GM10266 (cell line): ENCODE measurements around the gene TOM1L2.
A peak's percentile ranks its signal among the peaks of the same experiment; 100 is the strongest.

Source experiments
- DNase-seq: peaks from one replicate; pipeline ENCODE4 v3.0.0; 2012; ENCODE audit errors: extremely low spot score
- CTCF ChIP-seq: IDR thresholded peaks from 2 replicates; pipeline ENCODE4 v1.5.1; 2012; ENCODE audit warnings: mild to moderate bottlenecking, low read depth; ENCODE audit not compliant: control insufficient read depth, insufficient read depth; ENCODE audit errors: missing control alignments

The TOM1L2 gene

GRCh38 chr17:17839791-17840707 lies 132.2 kb downstream of the TOM1L2 start:
- no peak for TF ChIP-seq CTCF
- peak; percentile 97 for DNase-seq

- no peak for DNase-seq
- TF ChIP-seq CTCF = no peak
Observed at GRCh38 chr17:17837966-17838962, 133.9 kb downstream of the TOM1L2 start.

GRCh38 chr17:17837380-17837821 lies 134.8 kb downstream of the TOM1L2 start:
- DNase-seq = no peak
- no peak for TF ChIP-seq CTCF

GRCh38 chr17:17836818-17837379 lies 135.3 kb downstream of the TOM1L2 start, which contains the start of gene SREBF1:
TSS of gene SREBF1 (minus strand) at chr17:17836986. CDS start at chr17:17836817, 169 bp downstream.
- no peak for TF ChIP-seq CTCF
- DNase-seq = peak; percentile 90

GRCh38 chr17:17836250-17836817 lies 135.9 kb downstream of the TOM1L2 start:
- no peak for TF ChIP-seq CTCF
- peak; percentile 98 for DNase-seq

GRCh38 chr17:17835415-17836249 lies 136.6 kb downstream of the TOM1L2 start:
- TF ChIP-seq CTCF = no peak
- DNase-seq = no peak
